Breast epithelium (tissue), 3 donors: ENCODE results near the gene ARID5B.

Experiments used
- CTCF ChIP-seq, 3 donors: fragments of 450-650 bp; IDR thresholded peaks; one replicate each; pipeline ENCODE4 v1.5.1; 2016 to 2017; ENCODE audit warnings: antibody characterized with exemption in 3 of 3, mild to moderate bottlenecking in 3 of 3, moderate library complexity in 3 of 3
- POLR2A ChIP-seq: fragments of 450-650 bp; IDR thresholded peaks from one replicate; pipeline ENCODE4 v1.6.1; 2016; ENCODE audit warnings: antibody characterized with exemption, mild to moderate bottlenecking, moderate library complexity
- POLR2AphosphoS5 ChIP-seq, 3 donors: sonication (generic); formaldehyde crosslinking; IDR thresholded peaks; one replicate each; pipeline ENCODE4 v1.6.1; 2017; ENCODE audit warnings: antibody characterized with exemption in 3 of 3

GRCh38 chr10:62023329-62023728 lies 121.8 kb downstream of the ARID5B start:
- TF ChIP-seq POLR2AphosphoS5 (IDR thresholded peaks at IDR 0.05) (no peak), CTCF (IDR thresholded peaks at IDR 0.05) (no peak), POLR2A (no peak)
